AG09319 (cell line): ENCODE measurements around the gene LAMA5.

Experiments used
- DNase-seq: peaks from one replicate; pipeline ENCODE4 v3.0.0-alpha.2; 2010; ENCODE audit warnings: low read depth; ENCODE audit errors: extremely low read depth
- TF ChIP-seq, protein P1 (sequence below): IDR thresholded peaks from 2 replicates; pipeline ENCODE4 v1.5.1; 2011; ENCODE audit warnings: low read depth, mild to moderate bottlenecking, inconsistent platforms, low read length, moderate library complexity

Gene LAMA5

DNA sequence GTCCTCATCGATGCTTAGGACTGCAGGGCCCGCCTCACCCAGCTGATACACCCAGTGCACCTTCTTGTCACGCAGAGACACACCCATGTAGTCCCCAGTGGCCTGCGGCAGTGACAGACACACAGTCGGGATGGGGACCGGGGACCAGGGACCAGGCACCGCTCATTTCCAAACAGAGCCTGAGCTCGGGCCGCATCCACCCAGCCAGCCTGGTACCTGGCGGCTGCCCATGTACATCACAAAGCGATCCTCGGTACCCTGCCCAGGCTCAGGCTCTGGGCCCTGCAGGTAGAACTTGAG is 52.8 kb downstream of the LAMA5 start:
- no peak for DNase-seq
- TF ChIP-seq, protein P1, sequence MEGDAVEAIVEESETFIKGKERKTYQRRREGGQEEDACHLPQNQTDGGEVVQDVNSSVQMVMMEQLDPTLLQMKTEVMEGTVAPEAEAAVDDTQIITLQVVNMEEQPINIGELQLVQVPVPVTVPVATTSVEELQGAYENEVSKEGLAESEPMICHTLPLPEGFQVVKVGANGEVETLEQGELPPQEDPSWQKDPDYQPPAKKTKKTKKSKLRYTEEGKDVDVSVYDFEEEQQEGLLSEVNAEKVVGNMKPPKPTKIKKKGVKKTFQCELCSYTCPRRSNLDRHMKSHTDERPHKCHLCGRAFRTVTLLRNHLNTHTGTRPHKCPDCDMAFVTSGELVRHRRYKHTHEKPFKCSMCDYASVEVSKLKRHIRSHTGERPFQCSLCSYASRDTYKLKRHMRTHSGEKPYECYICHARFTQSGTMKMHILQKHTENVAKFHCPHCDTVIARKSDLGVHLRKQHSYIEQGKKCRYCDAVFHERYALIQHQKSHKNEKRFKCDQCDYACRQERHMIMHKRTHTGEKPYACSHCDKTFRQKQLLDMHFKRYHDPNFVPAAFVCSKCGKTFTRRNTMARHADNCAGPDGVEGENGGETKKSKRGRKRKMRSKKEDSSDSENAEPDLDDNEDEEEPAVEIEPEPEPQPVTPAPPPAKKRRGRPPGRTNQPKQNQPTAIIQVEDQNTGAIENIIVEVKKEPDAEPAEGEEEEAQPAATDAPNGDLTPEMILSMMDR = no peak

DNA sequence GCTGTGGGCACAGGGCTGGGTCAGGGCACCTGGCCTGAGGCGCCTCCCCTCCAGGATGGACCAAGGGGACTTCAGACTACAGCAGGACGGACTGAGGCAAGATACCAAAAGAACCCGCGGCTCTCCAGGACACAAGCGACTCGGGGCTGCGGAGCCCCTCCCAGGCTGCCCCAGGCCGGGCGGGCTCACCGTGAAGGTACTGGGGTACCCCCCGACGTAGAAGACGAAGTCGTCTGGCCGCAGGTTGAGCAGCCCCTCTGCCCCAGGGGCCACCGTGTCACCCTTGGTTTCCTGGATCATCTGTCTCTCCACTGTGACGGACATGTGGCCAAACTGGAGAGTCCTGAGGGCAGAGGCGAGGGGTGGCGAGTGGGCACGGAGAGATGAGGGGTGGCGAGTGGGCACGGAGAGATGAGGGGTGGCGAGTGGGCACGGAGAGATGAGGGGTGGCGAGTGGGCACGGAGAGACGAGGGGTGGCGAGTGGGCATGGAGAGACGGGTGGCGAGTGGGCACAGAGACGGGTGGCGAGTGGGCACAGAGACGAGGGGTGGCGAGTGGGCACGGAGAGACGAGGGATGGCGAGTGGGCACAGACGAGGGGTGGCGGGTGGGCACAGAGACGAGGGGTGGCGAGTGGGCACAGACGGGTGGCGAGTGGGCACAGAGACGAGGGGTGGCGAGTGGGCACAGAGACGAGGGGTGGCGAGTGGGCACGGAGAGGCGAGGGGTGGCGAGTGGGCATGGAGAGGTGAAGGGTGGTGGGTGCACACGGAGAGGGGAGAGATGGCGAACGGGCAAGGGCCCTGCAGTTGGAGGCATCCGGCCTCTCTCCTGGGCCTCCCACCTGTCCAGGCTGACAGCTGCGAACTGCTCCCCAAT is 53.4 kb downstream of the LAMA5 start:
- no peak for DNase-seq
- TF ChIP-seq, protein P1 = no peak

DNA sequence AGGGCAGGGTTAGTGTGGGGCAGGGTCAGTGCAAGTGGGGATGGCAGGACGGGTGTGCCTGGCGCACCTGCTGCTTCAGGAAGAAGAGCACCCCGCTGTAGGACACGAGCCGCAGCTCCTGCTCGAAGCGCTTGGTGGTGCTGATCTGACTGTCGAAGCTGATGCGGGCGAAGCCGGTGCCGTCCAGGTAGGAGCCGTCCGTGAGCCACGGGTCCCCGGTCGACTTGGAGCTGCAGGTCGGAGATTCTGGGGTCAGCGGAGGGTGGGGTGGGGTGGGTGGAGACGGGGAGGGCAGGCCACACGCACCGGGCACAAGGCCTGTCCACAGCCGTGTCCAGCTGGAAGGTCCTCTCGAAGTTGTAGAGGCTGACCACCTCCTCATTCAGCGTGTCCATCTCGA is 54.1 kb downstream of the LAMA5 start:
- DNase-seq = no peak
- TF ChIP-seq, protein P1 = no peak

DNA sequence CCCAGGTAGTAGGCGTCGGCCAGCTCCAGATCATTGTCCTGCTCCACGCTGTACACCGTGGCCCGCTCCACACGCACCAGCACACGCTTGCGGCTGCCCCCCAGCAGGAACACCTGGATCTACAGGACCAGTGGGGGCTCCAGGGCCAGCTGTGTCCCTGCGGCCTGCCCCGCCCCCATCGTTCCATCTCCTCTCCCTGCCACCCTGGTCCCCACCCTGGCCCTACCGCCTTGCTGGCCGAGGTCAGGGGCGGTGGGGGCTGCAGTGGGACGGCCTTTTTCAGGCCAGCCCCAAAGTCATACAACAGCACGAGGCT is 54.5 kb downstream of the LAMA5 start:
- TF ChIP-seq, protein P1 = no peak
- DNase-seq = no peak

DNA sequence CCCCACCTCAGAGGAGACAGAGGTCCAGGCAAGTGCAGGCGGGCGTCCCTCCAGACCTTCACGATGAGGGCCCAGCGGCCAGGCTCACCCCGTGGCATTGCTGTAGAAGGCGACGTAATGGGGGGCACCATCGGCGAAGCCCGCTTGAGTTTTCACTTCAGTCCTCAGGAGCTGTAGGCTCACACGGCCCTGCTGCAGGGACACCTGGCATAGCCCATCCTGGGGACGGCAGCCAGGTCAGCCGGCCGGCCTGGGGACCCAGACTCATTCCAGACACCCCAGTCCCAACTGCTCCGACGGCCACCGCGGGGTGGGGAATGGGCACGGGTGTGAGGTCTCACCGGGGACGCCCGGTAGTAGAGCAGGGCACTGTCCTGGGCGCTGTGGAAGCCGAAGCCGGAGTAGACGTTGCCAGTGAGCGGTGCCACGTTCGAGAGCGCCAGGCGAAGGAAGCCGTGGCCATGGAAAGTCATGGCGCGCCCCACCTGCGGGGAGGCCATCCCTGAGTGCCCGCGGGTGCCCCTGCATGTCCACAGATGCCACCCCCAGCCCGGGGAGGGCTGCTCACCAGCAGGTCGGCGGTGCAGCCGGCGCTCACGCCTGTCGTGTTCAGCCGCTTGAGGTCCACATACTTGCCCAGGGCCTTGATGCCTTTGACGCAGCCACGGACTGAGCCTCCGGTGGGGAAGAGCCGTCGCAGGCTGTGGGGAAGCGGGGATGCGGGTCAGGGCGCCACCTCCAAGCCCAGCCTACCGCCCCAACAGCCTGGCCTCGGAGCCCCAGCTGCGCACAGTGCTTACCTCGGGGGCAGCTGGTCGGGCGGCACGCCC is 55.1 kb downstream of the LAMA5 start:
- DNase-seq = no peak
- TF ChIP-seq, protein P1 = no peak

DNA sequence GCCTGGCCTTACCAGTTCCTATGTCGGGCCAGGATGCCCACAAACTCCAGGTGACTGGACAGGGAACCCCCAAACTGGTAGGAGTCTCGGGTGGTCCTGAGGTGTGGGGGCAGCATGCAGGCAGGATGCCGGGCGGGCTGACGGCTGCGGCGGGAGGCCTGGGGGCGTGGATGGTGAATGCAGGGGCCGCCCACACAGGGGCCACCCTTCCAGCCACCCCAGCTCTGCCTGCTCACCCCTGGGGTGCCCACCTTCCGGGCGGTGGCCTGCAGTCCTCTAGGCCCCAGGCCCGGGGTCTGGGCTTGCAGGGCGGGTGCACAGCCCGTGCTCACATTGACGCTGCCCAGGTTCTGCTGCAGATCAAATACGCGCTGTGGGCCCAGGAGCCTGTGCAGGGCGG is 56.0 kb downstream of the LAMA5 start:
- TF ChIP-seq, protein P1 = no peak
- no peak for DNase-seq

DNA sequence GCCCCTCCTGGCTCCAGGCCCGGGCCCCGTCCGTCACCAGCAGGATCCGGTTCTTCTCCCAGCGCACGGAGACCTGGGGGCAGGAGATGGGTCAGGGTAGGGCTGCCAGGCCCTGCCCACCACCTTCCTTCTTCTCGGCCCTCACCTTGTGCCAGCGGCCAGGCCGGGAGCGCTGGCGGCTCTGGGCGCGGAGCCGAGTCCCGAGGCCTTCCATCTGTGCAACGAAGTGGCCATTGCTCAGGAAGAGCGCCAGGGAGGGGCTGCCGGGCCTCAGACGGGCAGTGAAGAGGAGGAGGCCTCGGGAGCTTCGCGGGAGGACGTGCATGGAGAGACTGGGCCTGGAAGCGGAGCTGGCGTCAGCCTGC is 56.4 kb downstream of the LAMA5 start:
- TF ChIP-seq, protein P1 = no peak

More for the DNA sequence above, 56.4 kb downstream of the LAMA5 start:
- DNase-seq = no peak
